Right ventricle myocardium superior (tissue), 1 donor: Measurements from ENCODE around the gene MPDZ. TPM values are rescaled to one million over a fixed set of nuclear protein-coding genes. Genes with fewer than 3 reads are reported as not detected.

ENCODE experiments used
- ATAC-seq: fragments of 200-7000 bp; cut with Tn5 transposase; one replicate; pipeline ENCODE4 v1.9.1; 2020; ENCODE audit warnings: mild to moderate bottlenecking; ENCODE audit not compliant: poor library complexity
- DNase-seq: peaks from one replicate; pipeline ENCODE4 v3.0.0-alpha.2; 2020
- intact Hi-C: fragments of 100-400 bp; cut with DNase I; formaldehyde crosslinking; loops from one replicate; pipeline ENCODE4 v1.11.2; 2022
- total RNA-seq: library from RNA; stranded (reverse); fragmentation: NEBNext Ultra II Directional; extraction: Animal tissue kit (Norgen Biotek cat#: 25700); gene quantifications from one replicate; pipeline ENCODE4 v1.2.1, GENCODE V29; 2021
- donor health status: DM: no; HTN: yes; CAD: no; lungs with severe emphysema.

Gene MPDZ
- total RNA-seq, 1 donor from 2014 or later, result 64.3 TPM

DNA sequence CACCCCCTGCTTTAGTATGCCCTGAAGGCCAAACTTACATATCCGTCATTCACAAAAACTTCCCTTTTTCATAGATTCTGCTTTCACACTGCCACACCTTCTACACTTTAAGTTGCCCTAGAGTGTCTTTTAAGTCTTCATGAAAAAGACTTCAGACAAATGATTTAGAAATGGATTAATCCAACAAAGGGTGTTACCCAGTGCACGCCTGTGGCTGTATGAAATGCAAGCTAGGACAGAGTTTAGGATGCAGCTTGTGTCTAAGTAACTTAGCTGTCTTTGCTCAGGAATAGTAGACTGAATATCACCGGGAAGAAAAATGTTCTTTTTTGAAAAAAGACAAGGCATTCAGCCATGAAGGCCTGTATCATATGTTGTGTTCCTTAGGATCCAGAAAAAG lies 210.0 kb downstream of the MPDZ start:
- ATAC-seq (no peak), DNase-seq (no peak)
- intact Hi-C loops, result no loop called here

DNA sequence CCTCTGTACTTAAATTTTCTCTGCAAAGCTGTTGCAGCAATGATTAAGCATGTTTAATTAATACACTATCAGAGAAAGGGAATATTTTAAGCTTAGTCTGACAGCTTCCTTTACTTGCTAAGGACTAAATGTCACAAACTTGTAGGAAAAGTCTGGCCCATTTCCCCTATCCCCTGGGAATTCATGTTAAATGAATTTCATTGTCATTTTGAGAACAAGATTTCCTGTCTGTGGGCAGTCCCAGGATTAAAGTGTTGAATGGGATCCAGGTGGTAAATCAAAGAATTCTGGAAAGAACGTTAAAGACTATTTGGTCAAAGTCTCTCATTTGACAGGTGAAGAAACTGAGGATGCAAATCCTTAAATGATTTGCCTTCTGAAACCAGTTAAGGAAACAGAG lies 214.8 kb downstream of the MPDZ start:
- intact Hi-C loops, result no loop called here
- DNase-seq, result no peak
- ATAC-seq, result no peak

DNA sequence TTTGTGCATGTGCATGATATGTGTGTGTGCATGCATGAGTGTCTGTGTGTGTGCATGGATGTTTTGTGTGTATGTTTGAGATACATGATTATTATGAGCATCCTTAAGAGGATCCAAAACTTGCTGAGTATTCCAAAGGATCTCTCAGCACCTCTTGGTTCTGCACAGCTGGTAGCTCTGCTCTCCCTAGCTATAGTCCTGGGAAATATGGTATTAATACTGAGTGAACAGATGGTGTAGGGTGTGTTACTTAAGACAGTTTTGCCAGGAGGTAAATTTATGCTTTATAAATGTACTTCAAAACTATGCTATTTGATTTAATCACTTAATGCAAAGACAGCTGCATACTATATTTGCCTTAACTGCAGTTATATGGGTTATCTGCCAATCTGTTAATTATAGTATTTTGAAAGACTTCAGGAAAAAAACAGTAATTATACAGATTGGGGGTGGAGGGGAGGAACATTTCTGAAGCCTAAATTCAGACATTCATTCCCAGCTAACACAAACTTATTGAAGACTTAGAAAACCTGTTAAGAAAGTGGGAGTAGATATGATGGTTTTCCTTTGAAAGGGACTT lies 215.5 kb downstream of the MPDZ start:
- intact Hi-C loops, result no loop called here
- ATAC-seq, result no peak
- DNase-seq, result no peak

DNA sequence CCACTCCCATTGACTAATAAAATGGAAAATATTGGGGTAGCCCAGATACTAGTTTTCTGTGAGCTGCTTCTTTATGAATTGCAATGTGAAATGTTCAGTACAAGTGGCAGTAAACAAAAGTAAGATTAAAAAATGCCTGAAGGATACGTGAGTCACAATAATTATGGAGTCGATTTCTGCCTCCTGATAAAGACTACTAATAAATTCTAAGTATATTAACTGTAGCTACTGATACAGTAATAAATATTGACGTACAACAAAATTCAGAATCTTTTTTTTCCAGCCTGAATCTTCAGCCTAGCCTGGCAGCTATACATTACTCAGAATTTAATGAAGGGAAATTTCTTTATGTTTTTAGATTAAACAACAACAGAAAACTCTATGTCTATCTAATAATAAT lies 218.1 kb downstream of the MPDZ start:
- DNase-seq, result no peak

More for the DNA sequence above, 218.1 kb downstream of the MPDZ start:
- intact Hi-C loops, result no loop called here
- ATAC-seq, result no peak
